Kidney (tissue), 14 donors: ENCODE results near the gene NLRP14. TPM values are rescaled to one million over a fixed set of nuclear protein-coding genes. Genes with fewer than 3 reads are reported as not detected.
A peak's percentile ranks its signal among the peaks of the same experiment; 100 is the strongest.

ENCODE experiments used
- DNase-seq, 5 donors: peaks; one replicate each; pipeline ENCODE4 v3.0.0-alpha.2; 2013 to 2020
- FAIRE-seq: peaks from 2 replicates; lab custom pipeline; 2012; peaks lifted over from hg19 to GRCh38; lab: Jason Lieb, UNC
- H3K27ac ChIP-seq, 2 donors: one replicate each; pipeline ENCODE4 v1.7.0; 2013; ENCODE audit warnings: low read depth in 2 of 2, low read length in 2 of 2, inconsistent platforms in 1 of 2
- H3K27me3 ChIP-seq: one replicate; pipeline ENCODE4 v1.7.1; 2013; ENCODE audit warnings: low read length, inconsistent platforms; ENCODE audit not compliant: control insufficient read depth, insufficient read depth
- H3K36me3 ChIP-seq, 3 donors: one replicate each; pipeline versions ENCODE4 v1.7.0 to v1.7.1; 2013; ENCODE audit warnings: low read length in 3 of 3, control low read depth in 1 of 3, inconsistent platforms in 1 of 3; ENCODE audit not compliant: insufficient read depth in 3 of 3, control insufficient read depth in 2 of 3
- H3K4me1 ChIP-seq, 3 donors: one replicate each; pipeline versions ENCODE4 v1.7.0 to v1.7.1; 2013; ENCODE audit warnings: low read length in 3 of 3, inconsistent platforms in 1 of 3, low read depth in 1 of 3; ENCODE audit not compliant: control insufficient read depth in 2 of 3, insufficient read depth in 2 of 3
- H3K4me3 ChIP-seq, 3 donors: one replicate each; pipeline versions ENCODE4 v1.7.0 to v1.8.1; 2013; ENCODE audit warnings: low read length in 3 of 3, control low read depth in 1 of 3, inconsistent platforms in 1 of 3
- H3K9ac ChIP-seq, 3 donors: one replicate each; pipeline versions ENCODE4 v1.7.0 to v1.7.1; 2013; ENCODE audit warnings: low read length in 3 of 3, control low read depth in 1 of 3, inconsistent platforms in 1 of 3
- H3K9me3 ChIP-seq, 3 donors: one replicate each; pipeline versions ENCODE4 v1.7.0 to v1.7.1; 2013; ENCODE audit warnings: low read length in 3 of 3, control low read depth in 1 of 3, inconsistent platforms in 1 of 3; ENCODE audit not compliant: control insufficient read depth in 2 of 3, insufficient read depth in 1 of 3
- intact Hi-C: fragments of 100-400 bp; cut with DNase I; formaldehyde crosslinking; loops from one replicate; pipeline ENCODE4 v1.11.1; 2022
- polyA plus RNA-seq: library from polyadenylated mRNA; stranded (reverse); fragments of 350-450 nt; fragmentation: Illumina TruSeq; extraction: RNeasy Lipid Tissue Mini Kit (QIAGEN cat#74804); gene quantifications from one replicate; pipeline ENCODE4 v1.2.3, GENCODE V29; 2014; ENCODE audit warnings: low read depth, low replicate concordance; ENCODE audit not compliant: insufficient read depth
- total RNA-seq: library from RNA; stranded (reverse); fragmentation: NEBNext Ultra II Directional; extraction: Animal tissue kit (Norgen Biotek cat#: 25700); gene quantifications from one replicate; pipeline ENCODE4 v1.2.1, GENCODE V29; 2021
- TF ChIP-seq, protein P1 (sequence below): IDR thresholded peaks from 3 replicates; pipeline ENCODE4 v1.5.1; 2012; ENCODE audit warnings: mild to moderate bottlenecking, moderate library complexity, borderline replicate concordance; ENCODE audit not compliant: insufficient read depth; ENCODE audit errors: extremely low read depth
- donor health status: control.
- donor health status: control.
- donor health status: control.
- donor health status: control.
- donor health status: control.
- donor health status: DM: yes; HTN: yes; CAD: no.
- donor health status: Normal renal cell carcinoma (clear cell type).

Gene NLRP14
- total and polyA plus RNA-seq, 2 donors from 2014 or later: 0.28 to 0.47 TPM

DNA sequence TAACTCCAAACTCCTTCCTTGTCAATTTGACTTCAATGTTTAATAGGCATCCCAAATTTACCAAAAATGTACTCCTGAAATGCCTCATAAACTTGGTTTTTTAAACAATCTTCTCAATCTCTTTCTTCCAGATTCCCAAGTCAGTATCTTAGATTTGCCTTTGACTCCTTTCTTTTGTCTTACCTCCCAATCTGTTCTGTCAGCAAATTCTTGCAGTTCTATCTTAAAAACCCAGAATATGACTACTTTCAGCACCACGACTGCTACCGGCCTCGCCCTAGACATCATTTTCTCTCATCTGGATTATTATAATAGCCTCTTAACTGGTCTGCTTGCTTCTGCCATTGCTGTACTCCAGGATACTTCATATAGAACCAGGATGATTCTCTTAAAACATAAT lies 7.9 kb downstream of the NLRP14 start:
- TF ChIP-seq, protein P1, sequence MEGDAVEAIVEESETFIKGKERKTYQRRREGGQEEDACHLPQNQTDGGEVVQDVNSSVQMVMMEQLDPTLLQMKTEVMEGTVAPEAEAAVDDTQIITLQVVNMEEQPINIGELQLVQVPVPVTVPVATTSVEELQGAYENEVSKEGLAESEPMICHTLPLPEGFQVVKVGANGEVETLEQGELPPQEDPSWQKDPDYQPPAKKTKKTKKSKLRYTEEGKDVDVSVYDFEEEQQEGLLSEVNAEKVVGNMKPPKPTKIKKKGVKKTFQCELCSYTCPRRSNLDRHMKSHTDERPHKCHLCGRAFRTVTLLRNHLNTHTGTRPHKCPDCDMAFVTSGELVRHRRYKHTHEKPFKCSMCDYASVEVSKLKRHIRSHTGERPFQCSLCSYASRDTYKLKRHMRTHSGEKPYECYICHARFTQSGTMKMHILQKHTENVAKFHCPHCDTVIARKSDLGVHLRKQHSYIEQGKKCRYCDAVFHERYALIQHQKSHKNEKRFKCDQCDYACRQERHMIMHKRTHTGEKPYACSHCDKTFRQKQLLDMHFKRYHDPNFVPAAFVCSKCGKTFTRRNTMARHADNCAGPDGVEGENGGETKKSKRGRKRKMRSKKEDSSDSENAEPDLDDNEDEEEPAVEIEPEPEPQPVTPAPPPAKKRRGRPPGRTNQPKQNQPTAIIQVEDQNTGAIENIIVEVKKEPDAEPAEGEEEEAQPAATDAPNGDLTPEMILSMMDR: no peak
- FAIRE-seq: no peak
- H3K9me3 ChIP-seq: no peaks in the 10 kb centered on the region

DNA sequence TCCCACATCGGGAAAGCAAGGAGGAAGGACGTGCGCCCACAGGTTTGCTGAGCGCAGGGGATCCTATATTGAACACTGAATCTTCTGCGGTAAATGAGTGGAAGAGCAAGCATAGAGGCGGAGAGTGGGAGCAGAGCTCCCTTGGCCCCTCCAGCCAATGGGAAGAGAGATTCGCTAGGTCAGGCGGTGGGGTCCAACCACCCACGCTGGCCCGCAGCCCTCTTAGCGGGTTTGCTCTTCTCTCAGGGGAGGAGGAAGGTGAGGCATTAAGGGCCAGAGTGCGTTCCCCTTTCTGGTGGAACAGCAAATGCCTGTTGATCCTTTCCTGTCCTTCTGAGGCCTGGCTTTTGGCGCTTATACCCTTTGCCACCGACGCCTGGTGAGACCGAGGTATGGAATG lies 10.6 kb downstream of the NLRP14 start:
- FAIRE-seq: no peak
- intact Hi-C loops: no loop called here
- TF ChIP-seq, protein P1: no peak
- Histone ChIP-seq H3K4me3 (peak overlapping the region in 1 of 3 donors; percentile 60), H3K9me3 (no peaks in the 10 kb centered on the region), H3K9ac (no peak overlapping the region), H3K27me3 (no peaks in the 10 kb centered on the region), H3K4me1 (peaks cover 0 to 9% (median 2%) of the 10 kb centered on the region in 3 donors), H3K36me3 (no peaks in the 10 kb centered on the region), H3K27ac (no peak overlapping the region)
- DNase-seq: no peak

More for the DNA sequence above, 7.9 kb downstream of the NLRP14 start:
- Histone ChIP-seq H3K36me3 (no peaks in the 10 kb centered on the region), H3K4me3 (no peak overlapping the region), H3K9ac (no peak overlapping the region), H3K27ac (no peak overlapping the region), H3K4me1 (peaks cover 0 to 8% (median 2%) of the 10 kb centered on the region in 3 donors), H3K27me3 (no peaks in the 10 kb centered on the region)
- no peak for DNase-seq
- intact Hi-C loops: no loop called here

DNA sequence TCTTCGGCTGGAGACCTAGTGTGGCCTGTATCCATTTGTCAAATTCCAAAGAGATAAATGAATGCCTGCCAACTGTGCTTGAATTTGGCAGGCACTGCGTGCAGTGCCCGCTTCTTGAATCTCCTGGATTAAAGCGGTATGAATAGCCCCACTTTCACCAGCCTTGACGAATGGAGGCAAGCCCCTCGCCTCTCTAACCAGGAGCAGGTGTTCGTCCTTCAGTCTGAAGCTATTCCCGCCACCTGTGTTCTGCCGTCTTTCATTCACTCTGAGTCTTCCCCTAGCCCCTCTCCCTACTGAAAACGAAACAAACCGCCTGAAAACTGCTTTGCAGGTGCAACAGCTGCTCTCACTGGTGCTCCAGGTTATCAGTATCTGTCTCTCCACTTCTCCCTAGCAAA lies 11.2 kb downstream of the NLRP14 start:
- H3K9ac ChIP-seq: no peak overlapping the region
- no peaks in the 10 kb centered on the region for H3K36me3 ChIP-seq
- no peak overlapping the region for H3K27ac ChIP-seq
- intact Hi-C loops: no loop called here
- DNase-seq: no peak
- peaks cover 0 to 9% (median 2%) of the 10 kb centered on the region in 3 donors for H3K4me1 ChIP-seq
- H3K4me3 ChIP-seq: peak overlapping the region in 2 of 3 donors; percentile 57 to 60
- H3K27me3 ChIP-seq: no peaks in the 10 kb centered on the region
- TF ChIP-seq, protein P1: no peak
- H3K9me3 ChIP-seq: no peaks in the 10 kb centered on the region
- FAIRE-seq: no peak

DNA sequence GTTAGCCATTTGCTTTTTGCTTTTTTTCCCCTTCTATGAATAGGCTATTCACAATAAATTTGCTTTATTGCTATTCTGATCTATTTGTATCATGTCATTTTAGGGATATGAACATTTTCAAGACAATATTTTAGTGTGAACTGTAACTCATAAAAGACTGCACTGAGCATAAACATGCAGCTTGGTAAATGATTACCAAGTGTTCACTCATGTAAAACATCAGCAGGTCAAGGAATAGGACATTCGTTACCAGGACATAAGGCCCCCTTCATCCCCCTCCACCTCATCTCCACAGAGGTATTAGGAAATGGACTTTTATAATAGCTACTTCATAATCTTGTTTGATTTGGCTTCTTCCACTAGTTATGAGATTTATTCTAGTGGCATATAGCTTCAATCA lies 12.4 kb downstream of the NLRP14 start:
- Histone ChIP-seq H3K36me3 (no peaks in the 10 kb centered on the region), H3K27me3 (no peaks in the 10 kb centered on the region), H3K27ac (no peak overlapping the region), H3K4me1 (peaks cover 0 to 9% (median 2%) of the 10 kb centered on the region in 3 donors), H3K4me3 (no peak overlapping the region), H3K9ac (no peak overlapping the region), H3K9me3 (no peaks in the 10 kb centered on the region)
- intact Hi-C loops: no loop called here
- FAIRE-seq: no peak
- TF ChIP-seq, protein P1: no peak
- peak in 2 of 5 donors; percentile 46 to 60 for DNase-seq
